Measurements from ENCODE around the gene CYP24A1. TPM values are rescaled to one million over a fixed set of nuclear protein-coding genes. Genes with fewer than 3 reads are reported as not detected.

Gene CYP24A1
- total and polyA plus RNA-seq, 2 of the 13 experiments (the other 11 are each of a cell fraction or from before 2014, with no cell fraction given), result 9.4 to 32.7 TPM

- no peak for TF ChIP-seq ZFP62 (CRISPR knock-in tag; IDR thresholded peaks at IDR 0.05)
- TF ChIP-seq MXI1 (IDR thresholded peaks at IDR 0.05; ENCODE audit: borderline replicate concordance, low read depth, low read length), result peak; percentile 94; the same call in 2 of the 3 replicates
- peak; percentile 82 for TF ChIP-seq HOXA3 (CRISPR knock-in tag; IDR thresholded peaks at IDR 0.05)
- TF ChIP-seq, protein P1, sequence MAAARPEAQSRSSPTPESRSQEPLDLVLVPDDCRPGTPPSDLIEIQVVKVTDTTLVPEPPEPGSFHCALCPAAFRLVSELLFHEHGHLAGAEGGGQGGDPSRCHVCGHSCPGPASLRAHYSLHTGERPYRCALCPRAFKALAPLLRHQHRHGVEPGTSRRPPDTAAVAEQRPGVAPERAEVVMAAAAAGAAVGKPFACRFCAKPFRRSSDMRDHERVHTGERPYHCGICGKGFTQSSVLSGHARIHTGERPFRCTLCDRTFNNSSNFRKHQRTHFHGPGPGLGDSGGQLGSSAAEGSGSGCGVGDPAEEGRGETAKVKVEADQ (CRISPR knock-in tag; IDR thresholded peaks at IDR 0.05; ENCODE audit: borderline replicate concordance), result no peak
- TF ChIP-seq SNAPC2 (CRISPR knock-in tag; IDR thresholded peaks at IDR 0.05), result 0 out of 2 replicates have a peak, but pooled peaks have one; percentile 3
- 0 out of 2 replicates have a peak, but pooled peaks have one; percentile 35 for TF ChIP-seq RBAK (CRISPR knock-in tag; IDR thresholded peaks at IDR 0.05)
- no peak; the same call in 1 of the 2 replicates for TF ChIP-seq GTF2F1 (IDR thresholded peaks at IDR 0.05; ENCODE audit: low read length)
- peak; percentile 74 for TF ChIP-seq MIXL1 (CRISPR knock-in tag; IDR thresholded peaks at IDR 0.05)
- peak; percentile 91 for TF ChIP-seq THRA (CRISPR knock-in tag; IDR thresholded peaks at IDR 0.05; ENCODE audit: borderline replicate concordance)
- TF ChIP-seq CREM (IDR thresholded peaks at IDR 0.05), result peak; percentile 78
- no peak for TF ChIP-seq CREM (CRISPR knock-in tag; IDR thresholded peaks at IDR 0.05)
- TF ChIP-seq SP2 (CRISPR knock-in tag; IDR thresholded peaks at IDR 0.05), result no peak
- peak; percentile 75 for TF ChIP-seq ZNF614 (CRISPR knock-in tag; IDR thresholded peaks at IDR 0.05; ENCODE audit: borderline replicate concordance)
- no peak for TF ChIP-seq STAG1 (CRISPR knock-in tag; IDR thresholded peaks at IDR 0.05)
- 0 out of 2 replicates have a peak, but pooled peaks have one; percentile 90 for TF ChIP-seq ZNF782 (CRISPR knock-in tag; IDR thresholded peaks at IDR 0.05; ENCODE audit: borderline replicate concordance)
- TF ChIP-seq SAP130 (CRISPR knock-in tag; IDR thresholded peaks at IDR 0.05; ENCODE audit: low read depth), result peak; percentile 84
- TF ChIP-seq ZNF556 (CRISPR knock-in tag; IDR thresholded peaks at IDR 0.05; ENCODE audit: borderline replicate concordance), result peak; percentile 90; the same call in 1 of the 2 replicates
- TF ChIP-seq FOXP1 (IDR thresholded peaks at IDR 0.05), result peak; percentile 89
- peak; percentile 68; the same call in 1 of the 2 replicates for TF ChIP-seq FOXP1 (CRISPR knock-in tag; IDR thresholded peaks at IDR 0.05)
- peak; percentile 79 for TF ChIP-seq CCDC6 (CRISPR knock-in tag; IDR thresholded peaks at IDR 0.05)
- peak; percentile 57 for TF ChIP-seq TBL1XR1 (IDR thresholded peaks at IDR 0.05; ENCODE audit: borderline replicate concordance, low read length, partially characterized antibody)
- TF ChIP-seq ZNF484 (CRISPR knock-in tag; IDR thresholded peaks at IDR 0.05; ENCODE audit: borderline replicate concordance, low read depth), result no peak
- peak; percentile 9 to 80; a peak in 3 of 4 replicates for TF ChIP-seq POLR2A (IDR thresholded peaks at IDR 0.05; ENCODE audit: insufficient read depth in 1 of 2, low read depth in 2 of 2, low read length in 2 of 2)
- TF ChIP-seq MYNN (CRISPR knock-in tag; IDR thresholded peaks at IDR 0.05; ENCODE audit: low read depth), result peak; percentile 61; the same call in 1 of the 2 replicates
- TF ChIP-seq, protein P2, sequence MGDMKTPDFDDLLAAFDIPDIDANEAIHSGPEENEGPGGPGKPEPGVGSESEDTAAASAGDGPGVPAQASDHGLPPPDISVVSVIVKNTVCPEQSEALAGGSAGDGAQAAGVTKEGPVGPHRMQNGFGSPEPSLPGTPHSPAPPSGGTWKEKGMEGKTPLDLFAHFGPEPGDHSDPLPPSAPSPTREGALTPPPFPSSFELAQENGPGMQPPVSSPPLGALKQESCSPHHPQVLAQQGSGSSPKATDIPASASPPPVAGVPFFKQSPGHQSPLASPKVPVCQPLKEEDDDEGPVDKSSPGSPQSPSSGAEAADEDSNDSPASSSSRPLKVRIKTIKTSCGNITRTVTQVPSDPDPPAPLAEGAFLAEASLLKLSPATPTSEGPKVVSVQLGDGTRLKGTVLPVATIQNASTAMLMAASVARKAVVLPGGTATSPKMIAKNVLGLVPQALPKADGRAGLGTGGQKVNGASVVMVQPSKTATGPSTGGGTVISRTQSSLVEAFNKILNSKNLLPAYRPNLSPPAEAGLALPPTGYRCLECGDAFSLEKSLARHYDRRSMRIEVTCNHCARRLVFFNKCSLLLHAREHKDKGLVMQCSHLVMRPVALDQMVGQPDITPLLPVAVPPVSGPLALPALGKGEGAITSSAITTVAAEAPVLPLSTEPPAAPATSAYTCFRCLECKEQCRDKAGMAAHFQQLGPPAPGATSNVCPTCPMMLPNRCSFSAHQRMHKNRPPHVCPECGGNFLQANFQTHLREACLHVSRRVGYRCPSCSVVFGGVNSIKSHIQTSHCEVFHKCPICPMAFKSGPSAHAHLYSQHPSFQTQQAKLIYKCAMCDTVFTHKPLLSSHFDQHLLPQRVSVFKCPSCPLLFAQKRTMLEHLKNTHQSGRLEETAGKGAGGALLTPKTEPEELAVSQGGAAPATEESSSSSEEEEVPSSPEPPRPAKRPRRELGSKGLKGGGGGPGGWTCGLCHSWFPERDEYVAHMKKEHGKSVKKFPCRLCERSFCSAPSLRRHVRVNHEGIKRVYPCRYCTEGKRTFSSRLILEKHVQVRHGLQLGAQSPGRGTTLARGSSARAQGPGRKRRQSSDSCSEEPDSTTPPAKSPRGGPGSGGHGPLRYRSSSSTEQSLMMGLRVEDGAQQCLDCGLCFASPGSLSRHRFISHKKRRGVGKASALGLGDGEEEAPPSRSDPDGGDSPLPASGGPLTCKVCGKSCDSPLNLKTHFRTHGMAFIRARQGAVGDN (CRISPR knock-in tag; IDR thresholded peaks at IDR 0.05), result peak; percentile 9; the same call in 1 of the 2 replicates
- TF ChIP-seq U2AF2 (IDR thresholded peaks at IDR 0.05; ENCODE audit: low read depth, low read length), result no peak
These were observed 41.0 kb downstream of the CYP24A1 start (continued) for GRCh38 chr20:54132612-54133433.
